GM18519 (cell line): ENCODE results near the gene TTC9C.
"Not testable (repeated sequence)": the region's sequence is repeated elsewhere in the genome, so short reads cannot be mapped to it uniquely, and the experiment has no call there.

Source experiments
- ATAC-seq: cut with Tn5 transposase; IDR thresholded peaks from one replicate; pipeline ENCODE4 v1.9.1; 2021; ENCODE audit warnings: mild to moderate bottlenecking, moderate library complexity; ENCODE audit not compliant: unreplicated experiment, low FRiP score

Gene TTC9C

GRCh38 chr11:62709247-62710000, 18.9 kb upstream of the TTC9C start:
- peak; percentile 40 for ATAC-seq

GRCh38 chr11:62710001-62710345, 18.3 kb upstream of the TTC9C start:
- ATAC-seq: no peak

- no peak for ATAC-seq
Measured at GRCh38 chr11:62712276-62712812, 15.9 kb upstream of the TTC9C start.

- ATAC-seq: no peak
Measured at GRCh38 chr11:62712861-62713260, 15.4 kb upstream of the TTC9C start.

GRCh38 chr11:62713343-62713742, 14.9 kb upstream of the TTC9C start:
- ATAC-seq: no peak

- no peak for ATAC-seq
Measured at GRCh38 chr11:62715150-62716130, 12.8 kb upstream of the TTC9C start.

- ATAC-seq: no peak
Measured at GRCh38 chr11:62716206-62716605, 12.1 kb upstream of the TTC9C start.

- no peak for ATAC-seq
Measured at GRCh38 chr11:62716816-62717215, 11.5 kb upstream of the TTC9C start.

GRCh38 chr11:62719302-62719978, 8.8 kb upstream of the TTC9C start:
- ATAC-seq: no peak

GRCh38 chr11:62721994-62722393, 6.3 kb upstream of the TTC9C start:
- no peak for ATAC-seq

- ATAC-seq: no peak
Measured at GRCh38 chr11:62724171-62724570, 4.1 kb upstream of the TTC9C start.

GRCh38 chr11:62725646-62726045, 2.6 kb upstream of the TTC9C start:
- no peak for ATAC-seq

- ATAC-seq: no peak
Measured at GRCh38 chr11:62726156-62726914, 2.0 kb upstream of the TTC9C start.

GRCh38 chr11:62726915-62727164, 1.4 kb upstream of the TTC9C start:
- ATAC-seq: no peak

- ATAC-seq: peak; percentile 57
Measured at GRCh38 chr11:62727165-62727871, 968 bp upstream of the TTC9C start, which contains the start of gene HNRNPUL2. HNRNPUL2 (minus strand) TSS chr11:62727457; CDS start chr11:62727156, 301 bp downstream.

GRCh38 chr11:62727872-62728170, 465 bp upstream of the TTC9C start:
- peak; percentile 31 for ATAC-seq

GRCh38 chr11:62730076-62730475, 1.8 kb downstream of the TTC9C start:
- not testable (repeated sequence) for ATAC-seq

GRCh38 chr11:62732830-62733229, 4.5 kb downstream of the TTC9C start:
- no peak for ATAC-seq

GRCh38 chr11:62737196-62737595, 8.9 kb downstream of the TTC9C start:
- no peak for ATAC-seq
